IMR-90 (cell line): Measurements from ENCODE around the gene KRT36.

Experiments
- BHLHE40 ChIP-seq: fragments of 150-350 bp; IDR thresholded peaks from 2 replicates; pipeline ENCODE4 v1.6.1; 2016; ENCODE audit warnings: mild to moderate bottlenecking, low read depth, low read length
- CEBPB ChIP-seq: IDR thresholded peaks from 2 replicates; pipeline ENCODE4 v1.6.1; 2012; ENCODE audit warnings: low read depth, low read length, improper control_type of control experiment
- CHD1 ChIP-seq: IDR thresholded peaks from 2 replicates; pipeline ENCODE4 v1.6.1; 2012; ENCODE audit warnings: low read depth, low read length, improper control_type of control experiment
- FOS ChIP-seq: fragments of 150-350 bp; IDR thresholded peaks from 2 replicates; pipeline ENCODE4 v1.6.1; 2016; ENCODE audit warnings: low read depth, low read length
- MAFK ChIP-seq: IDR thresholded peaks from 2 replicates; pipeline ENCODE4 v1.6.1; 2012; ENCODE audit warnings: low read depth, low read length, improper control_type of control experiment
- POLR2A ChIP-seq: IDR thresholded peaks from 2 replicates; pipeline ENCODE4 v1.6.1; 2012; ENCODE audit warnings: mild to moderate bottlenecking, low read depth, low read length
- RAD21 ChIP-seq: IDR thresholded peaks from 2 replicates; pipeline ENCODE4 v1.6.1; 2012; ENCODE audit warnings: low read length, improper control_type of control experiment
- RCOR1 ChIP-seq: IDR thresholded peaks from 2 replicates; pipeline ENCODE4 v1.6.1; 2012; ENCODE audit warnings: mild to moderate bottlenecking, low read length, improper control_type of control experiment; ENCODE audit not compliant: insufficient replicate concordance
- SMC3 ChIP-seq: fragments of 150-350 bp; IDR thresholded peaks from 2 replicates; pipeline ENCODE4 v1.6.1; 2016; ENCODE audit warnings: low read depth, mild to moderate bottlenecking, antibody characterized with exemption, low read length, moderate library complexity
- TF ChIP-seq, protein P1 (sequence below): conservative IDR thresholded peaks from 2 replicates; pipeline ENCODE4 v1.5.1; 2012; ENCODE audit warnings: mild to moderate bottlenecking, low read depth, low read length, improper control_type of control experiment
- TF ChIP-seq, protein P2 (sequence below): fragments of 150-350 bp; IDR thresholded peaks from 2 replicates; pipeline ENCODE4 v1.6.1; 2016; ENCODE audit warnings: low read depth, mild to moderate bottlenecking, low read length, moderate library complexity, borderline replicate concordance

DNA sequence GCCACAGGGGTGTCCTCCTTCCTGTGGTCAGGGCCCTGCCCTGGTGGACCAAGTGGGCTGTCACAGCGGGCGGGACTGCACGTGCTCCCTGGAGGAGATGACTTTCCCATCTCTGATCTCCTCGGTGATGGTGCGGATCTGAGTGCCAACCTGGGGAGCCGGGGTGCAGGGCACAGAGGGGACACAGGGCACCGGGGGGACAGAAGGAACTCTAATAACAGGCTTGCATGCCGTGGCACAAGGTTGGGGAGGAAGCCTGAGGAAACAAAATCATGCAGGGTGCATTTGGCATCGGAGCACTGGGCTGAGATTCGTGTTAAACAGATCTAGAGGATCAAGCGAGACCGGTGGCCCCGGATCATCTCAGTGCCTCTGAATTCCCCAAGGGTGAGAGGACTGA, 3.4 kb downstream of the KRT36 start:
- TF ChIP-seq POLR2A (no peak), CHD1 (no peak), RCOR1 (no peak), MAFK (no peak), FOS (no peak), CEBPB (no peak), BHLHE40 (no peak), SMC3 (no peak), RAD21 (no peak)
- TF ChIP-seq, protein P1, sequence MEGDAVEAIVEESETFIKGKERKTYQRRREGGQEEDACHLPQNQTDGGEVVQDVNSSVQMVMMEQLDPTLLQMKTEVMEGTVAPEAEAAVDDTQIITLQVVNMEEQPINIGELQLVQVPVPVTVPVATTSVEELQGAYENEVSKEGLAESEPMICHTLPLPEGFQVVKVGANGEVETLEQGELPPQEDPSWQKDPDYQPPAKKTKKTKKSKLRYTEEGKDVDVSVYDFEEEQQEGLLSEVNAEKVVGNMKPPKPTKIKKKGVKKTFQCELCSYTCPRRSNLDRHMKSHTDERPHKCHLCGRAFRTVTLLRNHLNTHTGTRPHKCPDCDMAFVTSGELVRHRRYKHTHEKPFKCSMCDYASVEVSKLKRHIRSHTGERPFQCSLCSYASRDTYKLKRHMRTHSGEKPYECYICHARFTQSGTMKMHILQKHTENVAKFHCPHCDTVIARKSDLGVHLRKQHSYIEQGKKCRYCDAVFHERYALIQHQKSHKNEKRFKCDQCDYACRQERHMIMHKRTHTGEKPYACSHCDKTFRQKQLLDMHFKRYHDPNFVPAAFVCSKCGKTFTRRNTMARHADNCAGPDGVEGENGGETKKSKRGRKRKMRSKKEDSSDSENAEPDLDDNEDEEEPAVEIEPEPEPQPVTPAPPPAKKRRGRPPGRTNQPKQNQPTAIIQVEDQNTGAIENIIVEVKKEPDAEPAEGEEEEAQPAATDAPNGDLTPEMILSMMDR = no peak
- TF ChIP-seq, protein P2, sequence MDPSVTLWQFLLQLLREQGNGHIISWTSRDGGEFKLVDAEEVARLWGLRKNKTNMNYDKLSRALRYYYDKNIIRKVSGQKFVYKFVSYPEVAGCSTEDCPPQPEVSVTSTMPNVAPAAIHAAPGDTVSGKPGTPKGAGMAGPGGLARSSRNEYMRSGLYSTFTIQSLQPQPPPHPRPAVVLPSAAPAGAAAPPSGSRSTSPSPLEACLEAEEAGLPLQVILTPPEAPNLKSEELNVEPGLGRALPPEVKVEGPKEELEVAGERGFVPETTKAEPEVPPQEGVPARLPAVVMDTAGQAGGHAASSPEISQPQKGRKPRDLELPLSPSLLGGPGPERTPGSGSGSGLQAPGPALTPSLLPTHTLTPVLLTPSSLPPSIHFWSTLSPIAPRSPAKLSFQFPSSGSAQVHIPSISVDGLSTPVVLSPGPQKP = no peak
